Vagina (tissue), 2 donors: Measurements from ENCODE around the gene VIPR1. TPM values are rescaled to one million over a fixed set of nuclear protein-coding genes. Genes with fewer than 3 reads are reported as not detected.

ENCODE experiments used
- DNase-seq, 2 donors: peaks; one replicate each; pipeline ENCODE4 v3.0.0-alpha.2; 2017; ENCODE audit errors: extremely low spot score in 2 of 2
- H3K27ac ChIP-seq: fragments of 200-600 bp; sonication (generic); one replicate; pipeline ENCODE4 v1.5.1; 2019
- H3K27me3 ChIP-seq: fragments of 200-600 bp; sonication (generic); one replicate; pipeline ENCODE4 v1.5.1; 2019
- H3K36me3 ChIP-seq, 2 donors: fragments of 200-600 bp; sonication (generic); one replicate each; pipeline ENCODE4 v1.5.1; 2017 to 2019
- H3K4me1 ChIP-seq: fragments of 200-600 bp; sonication (generic); one replicate; pipeline ENCODE4 v1.5.1; 2019
- H3K4me3 ChIP-seq, 2 donors: fragments of 200-600 bp; sonication (generic); 1 replicate in 1 of 2; 2 replicates in 1 of 2; pipeline ENCODE4 v1.5.1; 2016 to 2019
- H3K9me3 ChIP-seq: fragments of 200-600 bp; sonication (generic); one replicate; pipeline ENCODE4 v1.5.1; 2019
- CTCF ChIP-seq, 3 experiments: fragments of 450-650 bp in 2 of 3; fragments of 200-600 bp in 1 of 3; sonication (generic) in 1 of 3; IDR thresholded peaks; one replicate each; pipeline ENCODE4 v1.5.1; 2017 to 2019; ENCODE audit warnings: antibody characterized with exemption in 3 of 3, mild to moderate bottlenecking in 2 of 3, moderate library complexity in 2 of 3
- POLR2A ChIP-seq, 2 donors: fragments of 450-650 bp; IDR thresholded peaks; one replicate each; pipeline ENCODE4 v1.6.1; 2017; ENCODE audit warnings: antibody characterized with exemption in 2 of 2, mild to moderate bottlenecking in 2 of 2, moderate library complexity in 2 of 2
- POLR2AphosphoS5 ChIP-seq, 2 donors: sonication (generic); formaldehyde crosslinking; IDR thresholded peaks; one replicate each; pipeline ENCODE4 v1.9.0; 2017; ENCODE audit warnings: antibody characterized with exemption in 2 of 2, mild to moderate bottlenecking in 2 of 2, low read depth in 1 of 2; ENCODE audit not compliant: insufficient read depth in 1 of 2
- intact Hi-C: fragments of 100-400 bp; cut with DNase I; formaldehyde crosslinking; loops from one replicate; pipeline ENCODE4 v1.15.1; 2023
- total RNA-seq: library from RNA; depleted of rRNA; stranded (reverse); fragments of >200 nt; gene quantifications from one replicate; pipeline ENCODE4 v1.2.3, GENCODE V29; 2016

VIPR1 gene
- total RNA-seq, 1 donor from 2014 or later, result 9.3 TPM

- no peak for DNase-seq
- intact Hi-C loops, result no loop called here
- H3K4me1 ChIP-seq, result peaks cover 31% of the 10 kb centered on the region
- no peak overlapping the region for H3K27ac ChIP-seq
- no peaks in the 10 kb centered on the region for H3K36me3 ChIP-seq
- H3K9me3 ChIP-seq, result no peaks in the 10 kb centered on the region
- no peak overlapping the region for H3K4me3 ChIP-seq
- TF ChIP-seq CTCF (IDR thresholded peaks at IDR 0.05), result no peak
- TF ChIP-seq POLR2AphosphoS5 (IDR thresholded peaks at IDR 0.05; ENCODE audit: insufficient read depth in 1 of 2, low read depth in 1 of 2), result no peak
- TF ChIP-seq POLR2A (IDR thresholded peaks at IDR 0.05), result no peak
- no peaks in the 10 kb centered on the region for H3K27me3 ChIP-seq
Observed at GRCh38 chr3:42519568-42519962, 17.1 kb downstream of the VIPR1 start.

- no peak for DNase-seq
- H3K27me3 ChIP-seq, result no peaks in the 10 kb centered on the region
- no peak overlapping the region for H3K27ac ChIP-seq
- no peaks in the 10 kb centered on the region for H3K36me3 ChIP-seq
- peaks cover 25% of the 10 kb centered on the region for H3K4me1 ChIP-seq
- TF ChIP-seq POLR2A (IDR thresholded peaks at IDR 0.05) (no peak), POLR2AphosphoS5 (IDR thresholded peaks at IDR 0.05; ENCODE audit: insufficient read depth in 1 of 2, low read depth in 1 of 2) (no peak), CTCF (IDR thresholded peaks at IDR 0.05) (no peak)
- H3K4me3 ChIP-seq, result no peak overlapping the region
- intact Hi-C loops, result no loop called here
- no peaks in the 10 kb centered on the region for H3K9me3 ChIP-seq
Observed at GRCh38 chr3:42520336-42520735, 17.9 kb downstream of the VIPR1 start.

- Histone ChIP-seq H3K36me3 (no peaks in the 10 kb centered on the region), H3K4me3 (no peak overlapping the region), H3K4me1 (peaks cover 23% of the 10 kb centered on the region), H3K9me3 (no peaks in the 10 kb centered on the region), H3K27me3 (no peaks in the 10 kb centered on the region), H3K27ac (no peak overlapping the region)
- intact Hi-C loops, result no loop called here
- DNase-seq, result no peak
- TF ChIP-seq POLR2AphosphoS5 (IDR thresholded peaks at IDR 0.05; ENCODE audit: insufficient read depth in 1 of 2, low read depth in 1 of 2) (no peak), POLR2A (IDR thresholded peaks at IDR 0.05) (no peak), CTCF (IDR thresholded peaks at IDR 0.05) (no peak)
Observed at GRCh38 chr3:42520906-42521305, 18.5 kb downstream of the VIPR1 start.

- no peak for DNase-seq
- no peaks in the 10 kb centered on the region for H3K36me3 ChIP-seq
- H3K27me3 ChIP-seq, result no peaks in the 10 kb centered on the region
- intact Hi-C loops, result no loop called here
- peaks cover 9% of the 10 kb centered on the region for H3K4me1 ChIP-seq
- TF ChIP-seq POLR2AphosphoS5 (IDR thresholded peaks at IDR 0.05; ENCODE audit: insufficient read depth in 1 of 2, low read depth in 1 of 2) (no peak), POLR2A (IDR thresholded peaks at IDR 0.05) (no peak), CTCF (IDR thresholded peaks at IDR 0.05) (no peak)
- H3K4me3 ChIP-seq, result no peak overlapping the region
- no peaks in the 10 kb centered on the region for H3K9me3 ChIP-seq
- no peak overlapping the region for H3K27ac ChIP-seq
Observed at GRCh38 chr3:42524751-42525150, 22.3 kb downstream of the VIPR1 start.

- H3K4me3 ChIP-seq, result no peak overlapping the region
- TF ChIP-seq CTCF (IDR thresholded peaks at IDR 0.05) (no peak), POLR2A (IDR thresholded peaks at IDR 0.05) (no peak), POLR2AphosphoS5 (IDR thresholded peaks at IDR 0.05; ENCODE audit: insufficient read depth in 1 of 2, low read depth in 1 of 2) (no peak)
- intact Hi-C loops, result no loop called here
- no peaks in the 10 kb centered on the region for H3K36me3 ChIP-seq
- no peaks in the 10 kb centered on the region for H3K9me3 ChIP-seq
- no peaks in the 10 kb centered on the region for H3K27me3 ChIP-seq
- peaks cover 6% of the 10 kb centered on the region for H3K4me1 ChIP-seq
- H3K27ac ChIP-seq, result no peak overlapping the region
- no peak for DNase-seq
Observed at GRCh38 chr3:42525212-42525611, 22.8 kb downstream of the VIPR1 start.
